ENCODE data around the gene RGS6. TPM values are rescaled to one million over a fixed set of nuclear protein-coding genes. Genes with fewer than 3 reads are reported as not detected.

Gene RGS6
- total RNA-seq, 2 donors from 2014 or later: 1.4 to 4.7 TPM

DNA sequence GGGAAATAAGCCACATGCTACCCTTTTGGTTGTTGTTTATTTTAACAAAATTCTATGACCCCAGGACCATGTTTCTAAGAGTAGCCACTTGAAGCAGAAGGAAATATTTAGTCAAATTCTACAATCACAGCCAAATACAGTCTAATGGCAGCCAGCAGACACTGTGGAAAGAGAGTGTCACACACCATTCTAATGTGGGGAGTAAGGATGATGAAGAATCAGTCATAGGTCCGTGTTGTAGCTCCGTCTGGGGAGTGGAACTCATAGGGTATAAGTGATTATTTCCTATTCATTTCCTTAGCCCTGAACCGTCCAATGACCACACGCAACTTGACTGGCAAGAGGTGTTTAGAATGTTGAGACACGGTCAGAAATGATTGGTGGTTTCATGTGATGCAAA lies 500.5 kb downstream of the RGS6 start:
- DNase-seq (ENCODE audit: low spot score) (no peak), ATAC-seq (ENCODE audit: insufficient number of reproducible peaks, low FRiP score, low read depth) (no peak)
- Histone ChIP-seq H3K4me1 (ENCODE audit: control insufficient read depth in 1 of 2, low read depth in 2 of 2) (no peaks in the 10 kb centered on the region), H3K27ac (no peak overlapping the region), H3K27me3 (replicated peaks; ENCODE audit: insufficient read depth) (no peaks in the 10 kb centered on the region), H3K9me3 (no peaks in the 10 kb centered on the region), H3K4me3 (no peak overlapping the region), H3K36me3 (no peaks in the 10 kb centered on the region)
- no peak for TF ChIP-seq CTCF (IDR thresholded peaks at IDR 0.05)

DNA sequence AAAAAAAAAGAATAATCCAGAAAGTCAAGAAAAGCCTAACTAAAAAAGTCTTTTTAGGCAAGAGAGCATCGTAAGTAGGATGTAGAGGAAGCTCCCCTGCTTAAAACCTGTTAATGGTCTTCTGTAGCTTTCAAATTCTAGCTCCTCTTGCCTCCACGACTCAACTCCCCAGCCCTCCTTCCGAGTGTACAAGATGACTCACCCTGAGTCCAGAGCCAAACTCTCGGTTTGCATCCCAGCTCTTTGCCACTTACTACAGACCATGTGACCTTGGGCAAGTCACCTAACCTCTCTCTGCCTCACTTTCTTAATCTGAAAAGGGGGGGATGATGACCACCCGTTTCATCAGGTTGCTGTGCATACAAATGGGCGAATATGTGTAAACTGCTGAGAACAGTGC lies 501.3 kb downstream of the RGS6 start:
- Histone ChIP-seq H3K4me3 (no peak overlapping the region), H3K36me3 (no peaks in the 10 kb centered on the region), H3K9me3 (no peaks in the 10 kb centered on the region), H3K27me3 (replicated peaks; ENCODE audit: insufficient read depth) (no peaks in the 10 kb centered on the region), H3K27ac (no peak overlapping the region), H3K4me1 (ENCODE audit: control insufficient read depth in 1 of 2, low read depth in 2 of 2) (no peaks in the 10 kb centered on the region)
- TF ChIP-seq CTCF (IDR thresholded peaks at IDR 0.05): no peak
- DNase-seq (ENCODE audit: low spot score) (no peak), ATAC-seq (ENCODE audit: insufficient number of reproducible peaks, low FRiP score, low read depth) (no peak)

DNA sequence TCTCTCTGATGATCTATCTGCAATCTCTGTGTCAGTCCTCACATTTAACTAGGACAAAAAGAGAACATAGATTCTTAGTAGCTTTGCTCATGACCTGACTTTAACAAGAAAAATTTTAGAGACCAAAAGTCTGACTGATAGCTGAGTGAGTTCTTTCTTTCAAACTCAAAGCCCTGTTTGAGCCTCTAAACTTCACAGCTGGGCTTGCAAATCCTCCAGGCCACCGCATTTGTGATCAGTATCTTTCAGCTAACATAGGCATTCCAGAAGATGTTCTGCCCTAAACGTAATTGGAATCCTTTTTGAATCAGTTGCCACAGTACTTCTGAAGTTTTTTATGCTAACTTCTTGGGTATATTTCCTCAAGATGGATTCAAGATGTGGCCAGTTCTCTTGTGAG lies 502.6 kb downstream of the RGS6 start:
- DNase-seq (ENCODE audit: low spot score): no peak
- H3K36me3 ChIP-seq: no peaks in the 10 kb centered on the region
- TF ChIP-seq CTCF (IDR thresholded peaks at IDR 0.05): no peak

DNA sequence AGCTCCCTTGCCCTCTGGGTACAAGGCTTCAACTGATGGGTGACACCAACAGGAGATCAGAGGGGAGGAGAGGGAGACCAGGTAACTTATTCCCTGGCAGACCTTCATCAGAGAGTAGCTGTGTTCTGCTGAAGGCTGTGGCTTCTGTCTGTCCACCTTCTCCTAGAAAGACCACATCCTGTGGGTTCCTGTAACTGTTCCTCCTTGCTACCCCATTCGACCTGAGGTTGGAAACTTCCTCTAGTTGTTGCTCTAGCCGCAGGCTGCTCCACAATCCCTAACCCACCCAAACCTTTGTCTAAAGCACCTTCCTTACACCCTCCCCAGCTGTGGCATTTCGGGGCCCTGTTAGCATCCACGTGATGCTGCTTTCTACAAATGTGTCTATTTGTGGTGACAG lies 507.5 kb downstream of the RGS6 start:
- Histone ChIP-seq H3K27me3 (replicated peaks; ENCODE audit: insufficient read depth) (no peaks in the 10 kb centered on the region), H3K4me3 (no peak overlapping the region), H3K4me1 (ENCODE audit: control insufficient read depth in 1 of 2, low read depth in 2 of 2) (no peaks in the 10 kb centered on the region), H3K36me3 (no peaks in the 10 kb centered on the region), H3K27ac (no peak overlapping the region), H3K9me3 (no peaks in the 10 kb centered on the region)
- no peak for ATAC-seq (ENCODE audit: insufficient number of reproducible peaks, low FRiP score, low read depth)
- no peak for DNase-seq (ENCODE audit: low spot score)
- no peak for TF ChIP-seq CTCF (IDR thresholded peaks at IDR 0.05)

More for the DNA sequence above, 502.6 kb downstream of the RGS6 start:
- no peak for ATAC-seq (ENCODE audit: insufficient number of reproducible peaks, low FRiP score, low read depth)
- Histone ChIP-seq H3K4me1 (ENCODE audit: control insufficient read depth in 1 of 2, low read depth in 2 of 2) (no peaks in the 10 kb centered on the region), H3K27me3 (replicated peaks; ENCODE audit: insufficient read depth) (no peaks in the 10 kb centered on the region), H3K27ac (no peak overlapping the region), H3K9me3 (no peaks in the 10 kb centered on the region), H3K4me3 (no peak overlapping the region)

GRCh38 chr14:72443256-72443655 lies 511.0 kb downstream of the RGS6 start:
- Histone ChIP-seq H3K27ac (no peak overlapping the region), H3K4me3 (no peak overlapping the region), H3K4me1 (ENCODE audit: control insufficient read depth in 1 of 2, low read depth in 2 of 2) (no peaks in the 10 kb centered on the region), H3K27me3 (replicated peaks; ENCODE audit: insufficient read depth) (no peaks in the 10 kb centered on the region), H3K9me3 (no peaks in the 10 kb centered on the region), H3K36me3 (no peaks in the 10 kb centered on the region)
- ATAC-seq (ENCODE audit: insufficient number of reproducible peaks, low FRiP score, low read depth) (no peak), DNase-seq (ENCODE audit: low spot score) (no peak)
- no peak for TF ChIP-seq CTCF (IDR thresholded peaks at IDR 0.05)
